HCT116 (cell line): ENCODE results near the gene CLEC14A. TPM values are rescaled to one million over a fixed set of nuclear protein-coding genes. Genes with fewer than 3 reads are reported as not detected.

Experiments used
- ATAC-seq: fragments of 200-7000 bp; cut with Tn5 transposase; 2 replicates; pipeline ENCODE4 v1.9.1; 2020; ENCODE audit warnings: mild to moderate bottlenecking, moderate library complexity
- BruUV-seq: library from RNA; stranded (reverse); fragments of 400-500 nt; replicated peaks from 2 replicates; lab custom pipeline; 2021; lab: Mats Ljungman, UMichigan
- CTCF ChIA-PET: fragments of 300-600 bp; sonication (Branson Sonifier 250); formaldehyde crosslinking; loops from one replicate; lab custom pipeline; 2021; ENCODE audit warnings: antibody characterized with exemption; lab: Charles Lee
- POLR2A ChIA-PET: fragments of 300-600, 350-600 bp; sonication (Branson Sonifier 250); formaldehyde crosslinking; loops from one replicate; lab custom pipeline; 2021; ENCODE audit warnings: antibody characterized with exemption; lab: Charles Lee
- RAD21 ChIA-PET, 2 experiments: fragments of 300-600 bp; sonication (Branson Sonifier 250); formaldehyde crosslinking; loops; one replicate each; lab custom pipeline; 2023; ENCODE audit warnings: low total read pairs in 2 of 2; ENCODE audit not compliant: uncharacterized antibody in 2 of 2, unreplicated experiment in 2 of 2, low non-redundant PET in 1 of 2; lab: Charles Lee
- DNase-seq: peaks from one replicate; pipeline ENCODE4 v3.0.0-alpha.2; 2010; ENCODE audit warnings: low read depth, low spot score
- H2AFZ ChIP-seq: fragments of 200-600 bp; shearing (Covaris generic), sonication (generic); 2 replicates; pipeline ENCODE4 v1.6.1; 2017; ENCODE audit warnings: low read depth, mixed run types, mixed read lengths, antibody characterized with exemption, low read length; ENCODE audit not compliant: poor library complexity, severe bottlenecking
- H3K27ac ChIP-seq: 2 replicates; pipeline ENCODE4 v1.5.1; 2012; ENCODE audit warnings: low read depth, low read length
- H3K27me3 ChIP-seq: fragments of 200-600 bp; sonication (generic); 2 replicates; pipeline ENCODE4 v1.6.1; 2016; ENCODE audit warnings: mixed run types, low read length, mixed read lengths; ENCODE audit not compliant: insufficient read depth
- H3K36me3 ChIP-seq, 2 experiments: fragments of 200-500 bp in 1 of 2; fragments of 200-600 bp in 1 of 2; sonication (Bioruptor generic) in 1 of 2; sonication (generic) in 1 of 2; 2 replicates each; pipeline versions ENCODE4 v1.5.1 to v1.6.1; 2014 to 2016; ENCODE audit warnings: low read length in 2 of 2, inconsistent platforms in 1 of 2, mixed read lengths in 1 of 2, mixed run types in 1 of 2; ENCODE audit not compliant: insufficient read depth in 2 of 2, control insufficient read depth in 1 of 2
- H3K4me1 ChIP-seq, 2 experiments: fragments of 200-600 bp in 1 of 2; sonication (generic) in 1 of 2; 2 replicates each; pipeline versions ENCODE4 v1.5.1 to v1.6.1; 2012 to 2017; ENCODE audit warnings: low read length in 2 of 2, inconsistent platforms in 1 of 2, mild to moderate bottlenecking in 1 of 2, mixed read lengths in 1 of 2, mixed run types in 1 of 2, moderate library complexity in 1 of 2; ENCODE audit not compliant: insufficient read depth in 2 of 2, control insufficient read depth in 1 of 2
- H3K4me2 ChIP-seq: fragments of 200-600 bp; sonication (generic); 2 replicates; pipeline ENCODE4 v1.6.1; 2017; ENCODE audit warnings: mixed run types, low read length, mixed read lengths
- H3K4me3 ChIP-seq, 2 experiments: fragments of 200-600 bp in 1 of 2; sonication (generic) in 1 of 2; replicated peaks in 1 of 2; 2 replicates each; pipeline ENCODE4 v1.5.1; 2011 to 2016; ENCODE audit warnings: low read length in 2 of 2, control low read depth in 1 of 2, low read depth in 1 of 2, mild to moderate bottlenecking in 1 of 2, mixed read lengths in 1 of 2, mixed run types in 1 of 2
- H3K79me2 ChIP-seq: fragments of 200-600 bp; sonication (generic); 2 replicates; pipeline ENCODE4 v1.6.1; 2017; ENCODE audit warnings: mild to moderate bottlenecking, mixed run types, low read length, moderate library complexity, mixed read lengths; ENCODE audit not compliant: insufficient read depth
- H3K9ac ChIP-seq: fragments of 200-600 bp; sonication (generic); 2 replicates; pipeline ENCODE4 v1.6.1; 2016; ENCODE audit warnings: low read length, mixed read lengths
- H3K9me2 ChIP-seq: fragments of 200-600 bp; sonication (generic), shearing (Covaris generic); 2 replicates; pipeline ENCODE4 v1.6.1; 2017; ENCODE audit warnings: mixed run types, mild to moderate bottlenecking, moderate library complexity; ENCODE audit not compliant: insufficient read depth
- H3K9me3 ChIP-seq, 2 experiments: fragments of 200-500 bp in 1 of 2; fragments of 200-600 bp in 1 of 2; sonication (Bioruptor generic) in 1 of 2; sonication (generic) in 1 of 2; 2 replicates each; pipeline ENCODE4 v1.6.1; 2014 to 2017; ENCODE audit warnings: low read length in 2 of 2, mixed read lengths in 2 of 2, inconsistent platforms in 1 of 2, low read depth in 1 of 2, mild to moderate bottlenecking in 1 of 2, mixed run types in 1 of 2, moderate library complexity in 1 of 2; ENCODE audit not compliant: control insufficient read depth in 1 of 2, insufficient read depth in 1 of 2
- H4K20me1 ChIP-seq: fragments of 200-600 bp; sonication (generic), shearing (Covaris generic); 2 replicates; pipeline ENCODE4 v1.6.1; 2017; ENCODE audit warnings: mixed run types, mild to moderate bottlenecking, moderate library complexity; ENCODE audit not compliant: insufficient read depth
- CBX3 ChIP-seq: IDR thresholded peaks from 2 replicates; pipeline ENCODE4 v1.6.1; 2012; ENCODE audit warnings: low read depth
- CEBPB ChIP-seq: IDR thresholded peaks from 2 replicates; pipeline ENCODE4 v1.6.1; 2012; ENCODE audit warnings: low read depth
- EGR1 ChIP-seq: IDR thresholded peaks from 2 replicates; pipeline ENCODE4 v1.6.1; 2012; ENCODE audit warnings: low read depth
- ELF1 ChIP-seq: IDR thresholded peaks from 2 replicates; pipeline ENCODE4 v1.6.1; 2012; ENCODE audit warnings: low read depth, borderline replicate concordance
- EZH2 ChIP-seq: fragments of 200-600 bp; sonication (generic); IDR thresholded peaks from 2 replicates; pipeline ENCODE4 v1.6.1; 2017; ENCODE audit warnings: antibody characterized with exemption, mixed run types
- EZH2phosphoT487 ChIP-seq: fragments of 200-600 bp; IDR thresholded peaks from 2 replicates; pipeline ENCODE4 v1.6.1; 2018; ENCODE audit warnings: antibody characterized with exemption, borderline replicate concordance
- FOSL1 ChIP-seq: IDR thresholded peaks from 2 replicates; pipeline ENCODE4 v1.6.1; 2012; ENCODE audit warnings: low read depth
- JUND ChIP-seq: IDR thresholded peaks from 2 replicates; pipeline ENCODE4 v1.6.1; 2012
- RAD21 ChIP-seq: IDR thresholded peaks from 2 replicates; pipeline ENCODE4 v1.6.1; 2012; ENCODE audit warnings: low read depth, mild to moderate bottlenecking
- SIN3A ChIP-seq: IDR thresholded peaks from 2 replicates; pipeline ENCODE4 v1.6.1; 2012; ENCODE audit warnings: low read depth
- SP1 ChIP-seq: IDR thresholded peaks from 2 replicates; pipeline ENCODE4 v1.6.1; 2012; ENCODE audit warnings: low read depth
- TCF7L2 ChIP-seq: IDR thresholded peaks from 2 replicates; pipeline ENCODE4 v1.7.0; 2011; ENCODE audit warnings: borderline replicate concordance, inconsistent platforms; ENCODE audit not compliant: insufficient read depth, insufficient read length; ENCODE audit errors: extremely low read depth
- YY1 ChIP-seq: IDR thresholded peaks from 2 replicates; pipeline ENCODE4 v1.6.1; 2011; ENCODE audit warnings: low read length, low read depth, moderate library complexity, mild to moderate bottlenecking; ENCODE audit not compliant: insufficient replicate concordance; ENCODE audit errors: extremely low read depth
- ZFX ChIP-seq: fragments of 450-650 bp; IDR thresholded peaks from 2 replicates; pipeline ENCODE4 v1.6.1; 2017
- intact Hi-C: fragments of 100-400 bp; cut with micrococcal nuclease; formaldehyde crosslinking; loops from 2 replicates; pipeline ENCODE4 v1.10.0; 2022
- total RNA-seq: library from RNA; stranded (reverse); gene quantifications from one replicate; pipeline ENCODE4 v1.2.1, GENCODE V29; 2021; ENCODE audit not compliant: unreplicated experiment
- TF ChIP-seq, protein P1 (sequence below): IDR thresholded peaks from 2 replicates; pipeline ENCODE4 v1.6.1; 2011; ENCODE audit warnings: mild to moderate bottlenecking, low read length, moderate library complexity; ENCODE audit not compliant: insufficient replicate concordance; ENCODE audit errors: extremely low read depth
- TF ChIP-seq, protein P2 (sequence below): IDR thresholded peaks from 2 replicates; pipeline ENCODE4 v1.6.1; 2012; ENCODE audit warnings: low read depth
- TF ChIP-seq, protein P3 (sequence below), 3 experiments: fragments of 200-600 bp in 1 of 3; sonication (generic) in 1 of 3; IDR thresholded peaks in 2 of 3; conservative IDR thresholded peaks in 1 of 3; 2 replicates each; pipeline ENCODE4 v1.5.1; 2012 to 2017; ENCODE audit warnings: low read depth in 2 of 3, low read length in 2 of 3, antibody characterized with exemption in 1 of 3, borderline replicate concordance in 1 of 3, control low read depth in 1 of 3, mild to moderate bottlenecking in 1 of 3, mixed read lengths in 1 of 3, mixed run types in 1 of 3, moderate library complexity in 1 of 3; ENCODE audit not compliant: insufficient read depth in 1 of 3

The CLEC14A gene
- total RNA-seq, 1 experiment from 2014 or later: 0.10 TPM

DNA sequence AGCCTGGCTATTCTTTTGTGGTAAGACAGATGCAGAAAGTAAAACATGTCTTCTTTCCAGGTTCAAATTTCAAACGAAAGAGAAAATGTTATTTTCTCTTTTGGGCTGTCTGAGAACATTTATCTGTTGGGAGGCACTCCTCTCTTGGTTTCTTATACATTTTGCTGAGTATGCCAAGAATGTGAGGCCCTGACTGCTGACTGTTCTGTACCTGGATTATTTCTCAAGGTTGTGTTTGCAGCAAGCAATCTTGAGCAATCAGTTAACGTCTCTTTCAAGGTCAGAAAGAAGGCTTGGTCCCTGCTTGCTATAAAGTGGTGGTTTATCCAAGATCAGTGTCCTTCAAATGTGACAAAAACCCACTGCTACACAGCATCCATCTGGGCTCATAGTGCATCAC, 38.3 kb downstream of the CLEC14A start (continued):
- TF ChIP-seq, protein P1, sequence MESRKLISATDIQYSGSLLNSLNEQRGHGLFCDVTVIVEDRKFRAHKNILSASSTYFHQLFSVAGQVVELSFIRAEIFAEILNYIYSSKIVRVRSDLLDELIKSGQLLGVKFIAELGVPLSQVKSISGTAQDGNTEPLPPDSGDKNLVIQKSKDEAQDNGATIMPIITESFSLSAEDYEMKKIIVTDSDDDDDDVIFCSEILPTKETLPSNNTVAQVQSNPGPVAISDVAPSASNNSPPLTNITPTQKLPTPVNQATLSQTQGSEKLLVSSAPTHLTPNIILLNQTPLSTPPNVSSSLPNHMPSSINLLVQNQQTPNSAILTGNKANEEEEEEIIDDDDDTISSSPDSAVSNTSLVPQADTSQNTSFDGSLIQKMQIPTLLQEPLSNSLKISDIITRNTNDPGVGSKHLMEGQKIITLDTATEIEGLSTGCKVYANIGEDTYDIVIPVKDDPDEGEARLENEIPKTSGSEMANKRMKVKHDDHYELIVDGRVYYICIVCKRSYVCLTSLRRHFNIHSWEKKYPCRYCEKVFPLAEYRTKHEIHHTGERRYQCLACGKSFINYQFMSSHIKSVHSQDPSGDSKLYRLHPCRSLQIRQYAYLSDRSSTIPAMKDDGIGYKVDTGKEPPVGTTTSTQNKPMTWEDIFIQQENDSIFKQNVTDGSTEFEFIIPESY: no peak
- TF ChIP-seq FOSL1 (no peak), ELF1 (no peak), SP1 (no peak), TCF7L2 (no peak), EGR1 (no peak)
- TF ChIP-seq, all 23 proteins: peak for 0

DNA sequence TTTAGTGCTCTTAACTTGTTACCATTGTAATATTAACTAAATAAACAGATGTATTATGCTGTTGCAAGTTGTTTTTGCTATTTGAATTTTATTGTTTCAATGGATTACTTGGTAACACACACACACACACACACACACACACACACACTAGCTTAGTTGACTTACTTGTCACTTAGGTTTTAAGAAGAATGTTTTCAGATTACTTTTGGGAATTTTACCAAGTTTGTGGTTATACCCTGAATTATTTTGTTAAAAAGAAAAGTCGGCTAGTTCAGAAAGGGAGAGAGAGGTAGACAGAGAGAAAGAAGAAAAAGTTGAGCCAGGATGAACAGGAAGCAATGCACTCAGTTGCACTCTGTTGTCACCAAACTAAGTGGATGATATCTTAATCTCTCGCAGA, 42.9 kb downstream of the CLEC14A start:
- DNase-seq (no peak), ATAC-seq (no peak)
- no TSS peak for BruUV-seq
- Histone ChIP-seq H3K36me3 (no peaks in the 10 kb centered on the region), H3K9ac (no peak overlapping the region), H3K27ac (no peak overlapping the region), H3K4me1 (no peaks in the 10 kb centered on the region), H3K9me3 (no peaks in the 10 kb centered on the region), H3K4me3 (no peak overlapping the region), H3K9me2 (no peaks in the 10 kb centered on the region), H4K20me1 (no peaks in the 10 kb centered on the region), H2AFZ (no peak overlapping the region), H3K4me2 (no peak overlapping the region), H3K79me2 (no peaks in the 10 kb centered on the region), H3K27me3 (no peaks in the 10 kb centered on the region)
- intact Hi-C loops: no loop called here
- CTCF ChIA-PET: no interaction called here
- POLR2A ChIA-PET: no interaction called here
- RAD21 ChIA-PET: no interaction called here
- TF ChIP-seq EZH2phosphoT487: no peak
- TF ChIP-seq CEBPB: no peak
- no peak for TF ChIP-seq JUND
- TF ChIP-seq, protein P1: no peak
- TF ChIP-seq, protein P2, sequence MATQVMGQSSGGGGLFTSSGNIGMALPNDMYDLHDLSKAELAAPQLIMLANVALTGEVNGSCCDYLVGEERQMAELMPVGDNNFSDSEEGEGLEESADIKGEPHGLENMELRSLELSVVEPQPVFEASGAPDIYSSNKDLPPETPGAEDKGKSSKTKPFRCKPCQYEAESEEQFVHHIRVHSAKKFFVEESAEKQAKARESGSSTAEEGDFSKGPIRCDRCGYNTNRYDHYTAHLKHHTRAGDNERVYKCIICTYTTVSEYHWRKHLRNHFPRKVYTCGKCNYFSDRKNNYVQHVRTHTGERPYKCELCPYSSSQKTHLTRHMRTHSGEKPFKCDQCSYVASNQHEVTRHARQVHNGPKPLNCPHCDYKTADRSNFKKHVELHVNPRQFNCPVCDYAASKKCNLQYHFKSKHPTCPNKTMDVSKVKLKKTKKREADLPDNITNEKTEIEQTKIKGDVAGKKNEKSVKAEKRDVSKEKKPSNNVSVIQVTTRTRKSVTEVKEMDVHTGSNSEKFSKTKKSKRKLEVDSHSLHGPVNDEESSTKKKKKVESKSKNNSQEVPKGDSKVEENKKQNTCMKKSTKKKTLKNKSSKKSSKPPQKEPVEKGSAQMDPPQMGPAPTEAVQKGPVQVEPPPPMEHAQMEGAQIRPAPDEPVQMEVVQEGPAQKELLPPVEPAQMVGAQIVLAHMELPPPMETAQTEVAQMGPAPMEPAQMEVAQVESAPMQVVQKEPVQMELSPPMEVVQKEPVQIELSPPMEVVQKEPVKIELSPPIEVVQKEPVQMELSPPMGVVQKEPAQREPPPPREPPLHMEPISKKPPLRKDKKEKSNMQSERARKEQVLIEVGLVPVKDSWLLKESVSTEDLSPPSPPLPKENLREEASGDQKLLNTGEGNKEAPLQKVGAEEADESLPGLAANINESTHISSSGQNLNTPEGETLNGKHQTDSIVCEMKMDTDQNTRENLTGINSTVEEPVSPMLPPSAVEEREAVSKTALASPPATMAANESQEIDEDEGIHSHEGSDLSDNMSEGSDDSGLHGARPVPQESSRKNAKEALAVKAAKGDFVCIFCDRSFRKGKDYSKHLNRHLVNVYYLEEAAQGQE: no peak
- TF ChIP-seq, protein P3, sequence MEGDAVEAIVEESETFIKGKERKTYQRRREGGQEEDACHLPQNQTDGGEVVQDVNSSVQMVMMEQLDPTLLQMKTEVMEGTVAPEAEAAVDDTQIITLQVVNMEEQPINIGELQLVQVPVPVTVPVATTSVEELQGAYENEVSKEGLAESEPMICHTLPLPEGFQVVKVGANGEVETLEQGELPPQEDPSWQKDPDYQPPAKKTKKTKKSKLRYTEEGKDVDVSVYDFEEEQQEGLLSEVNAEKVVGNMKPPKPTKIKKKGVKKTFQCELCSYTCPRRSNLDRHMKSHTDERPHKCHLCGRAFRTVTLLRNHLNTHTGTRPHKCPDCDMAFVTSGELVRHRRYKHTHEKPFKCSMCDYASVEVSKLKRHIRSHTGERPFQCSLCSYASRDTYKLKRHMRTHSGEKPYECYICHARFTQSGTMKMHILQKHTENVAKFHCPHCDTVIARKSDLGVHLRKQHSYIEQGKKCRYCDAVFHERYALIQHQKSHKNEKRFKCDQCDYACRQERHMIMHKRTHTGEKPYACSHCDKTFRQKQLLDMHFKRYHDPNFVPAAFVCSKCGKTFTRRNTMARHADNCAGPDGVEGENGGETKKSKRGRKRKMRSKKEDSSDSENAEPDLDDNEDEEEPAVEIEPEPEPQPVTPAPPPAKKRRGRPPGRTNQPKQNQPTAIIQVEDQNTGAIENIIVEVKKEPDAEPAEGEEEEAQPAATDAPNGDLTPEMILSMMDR (IDR thresholded peaks at IDR 0.05 in 2 of 3, conservative IDR thresholded peaks at IDR 0.05 in 1 of 3; ENCODE audit: borderline replicate concordance in 1 of 3, insufficient read depth in 1 of 3, low read depth in 2 of 3, low read length in 2 of 3): no peak
- no peak for TF ChIP-seq SIN3A
- no peak for TF ChIP-seq CBX3
- no peak for TF ChIP-seq ZFX
- no peak for TF ChIP-seq YY1
- TF ChIP-seq RAD21: no peak
- TF ChIP-seq EZH2: no peak
